Pancreas (tissue), 10 donors: Measurements from ENCODE around the gene WWTR1. TPM values are rescaled to one million over a fixed set of nuclear protein-coding genes. Genes with fewer than 3 reads are reported as not detected.

ENCODE experiments used
- ATAC-seq, 4 donors: fragments of 200-7000 bp; cut with Tn5 transposase; one replicate each; pipeline versions ENCODE4 v1.8.0 to v1.9.1; 2020; ENCODE audit warnings: mild to moderate bottlenecking in 4 of 4, moderate library complexity in 4 of 4
- DNase-seq, 6 donors: peaks; one replicate each; pipeline ENCODE4 v3.0.0-alpha.2; 2020
- FAIRE-seq: peaks from 2 replicates; lab custom pipeline; 2012; peaks lifted over from hg19 to GRCh38; lab: Jason Lieb, UNC
- H3K27ac ChIP-seq, 4 donors: fragments of 200-600 bp; sonication (generic); 1 replicate in 3 of 4; 2 replicates in 1 of 4; pipeline versions ENCODE4 v1.5.0 to v1.8.0; 2020
- H3K27me3 ChIP-seq, 4 donors: fragments of 200-600 bp; one replicate each; pipeline ENCODE4 v1.8.0; 2021
- H3K36me3 ChIP-seq, 3 donors: fragments of 200-600 bp; sonication (generic) in 1 of 3; one replicate each; pipeline versions ENCODE4 v1.5.0 to v1.8.0; 2020 to 2021
- H3K4me1 ChIP-seq, 3 donors: fragments of 200-600 bp; one replicate each; pipeline ENCODE4 v1.8.0; 2021
- H3K4me3 ChIP-seq, 4 donors: fragments of 200-600 bp; sonication (generic) in 2 of 4; one replicate each; pipeline versions ENCODE4 v1.5.0 to v1.8.0; 2020 to 2021
- H3K9me3 ChIP-seq, 4 donors: fragments of 200-600 bp; one replicate each; pipeline ENCODE4 v1.8.0; 2021
- WGBS, 2 donors: extraction: QIAGEN DNeasy Blood & Tissue Kit; methylation state at CpG; one replicate each; pipeline ENCODE4 v1.1.7; 2013; 5-methylcytosine and 5-hydroxymethylcytosine counted together
- intact Hi-C, 3 donors: fragments of 100-400 bp; cut with DNase I; formaldehyde crosslinking; loops; one replicate each; pipeline versions ENCODE4 v1.11.1 to v1.14.2; 2022
- polyA plus RNA-seq, 2 donors: library from polyadenylated mRNA; stranded (reverse); fragments of 200-250 nt; gene quantifications; one replicate each; pipeline ENCODE4 v1.2.3, GENCODE V29; 2013
- total RNA-seq, 6 donors: library from RNA; stranded (reverse); fragmentation: NEBNext Ultra II Directional in 4 of 6; extraction: Animal tissue kit (Norgen Biotek cat#: 25700) in 4 of 6; gene quantifications; one replicate each; pipeline versions ENCODE4 v1.2.1 to v1.2.4, GENCODE V29; 2021 to 2023
- TF ChIP-seq, protein P1 (sequence below), 4 donors: fragments of 200-600 bp; sonication (generic) in 3 of 4; IDR thresholded peaks; one replicate each; pipeline versions ENCODE4 v1.5.0 to v1.8.0; 2021; ENCODE audit warnings: antibody characterized with exemption in 4 of 4
- donor health status: healthy with polysubstance abuse.
- donor health status: DM: no; HTN: no; CAD: no; lungs with moderate emphysema.
- donor health status: DM: no; HTN: no; CAD: no.
- donor health status: control.
- donor health status: control.
- donor health status: Bipolar disorder and iron deficiency.
- donor health status: DM: yes; HTN: yes; CAD: no.
- donor health status: DM: no; HTN: no; CAD: no.
- donor health status: DM: no; HTN: no; CAD: no.
- donor health status: DM: yes; HTN: yes; CAD: no.

The WWTR1 gene
- total and polyA plus RNA-seq, 8 donors, result 18.9 to 47.0 (median 23.7) TPM

DNA sequence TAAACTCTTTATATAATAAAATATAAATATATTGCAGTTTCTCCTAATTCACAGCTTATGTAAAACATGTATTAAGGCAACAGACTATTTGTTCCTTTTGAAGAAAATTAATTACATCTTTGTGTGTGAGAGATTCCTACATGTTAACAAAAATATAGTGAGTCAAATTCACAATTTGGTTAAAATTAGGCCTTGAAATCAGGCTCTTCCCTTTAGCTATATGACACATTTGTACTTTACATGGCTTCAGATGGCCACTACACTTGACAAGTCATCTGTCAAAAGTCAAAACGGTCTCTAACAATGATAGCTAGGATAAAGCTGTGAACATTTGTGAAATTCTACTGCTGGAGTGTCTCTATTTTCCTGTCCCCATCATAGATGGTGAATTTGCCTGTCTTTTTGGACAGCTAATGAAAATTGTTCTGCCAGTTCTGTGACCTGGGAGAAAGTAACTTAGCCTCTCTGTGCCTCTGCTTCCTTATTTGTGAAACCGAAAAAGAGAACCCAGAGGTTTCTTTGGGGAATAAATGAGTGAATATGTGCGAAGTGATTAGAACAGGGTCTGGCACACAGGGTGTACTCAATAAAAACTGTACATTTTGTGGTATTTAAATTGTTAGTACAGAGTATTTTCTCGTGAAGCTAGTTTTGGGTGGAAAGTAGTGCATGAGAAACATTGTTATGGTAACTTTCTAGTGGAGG lies 159.7 kb downstream of the WWTR1 start:
- ATAC-seq, result no peak
- Histone ChIP-seq H3K27me3 (no peaks in the 10 kb centered on the region), H3K4me3 (no peak overlapping the region), H3K4me1 (no peaks in the 10 kb centered on the region), H3K27ac (no peak overlapping the region), H3K36me3 (no peaks in the 10 kb centered on the region), H3K9me3 (no peaks in the 10 kb centered on the region)
- no peak for FAIRE-seq
- no peak for DNase-seq
- TF ChIP-seq, protein P1, sequence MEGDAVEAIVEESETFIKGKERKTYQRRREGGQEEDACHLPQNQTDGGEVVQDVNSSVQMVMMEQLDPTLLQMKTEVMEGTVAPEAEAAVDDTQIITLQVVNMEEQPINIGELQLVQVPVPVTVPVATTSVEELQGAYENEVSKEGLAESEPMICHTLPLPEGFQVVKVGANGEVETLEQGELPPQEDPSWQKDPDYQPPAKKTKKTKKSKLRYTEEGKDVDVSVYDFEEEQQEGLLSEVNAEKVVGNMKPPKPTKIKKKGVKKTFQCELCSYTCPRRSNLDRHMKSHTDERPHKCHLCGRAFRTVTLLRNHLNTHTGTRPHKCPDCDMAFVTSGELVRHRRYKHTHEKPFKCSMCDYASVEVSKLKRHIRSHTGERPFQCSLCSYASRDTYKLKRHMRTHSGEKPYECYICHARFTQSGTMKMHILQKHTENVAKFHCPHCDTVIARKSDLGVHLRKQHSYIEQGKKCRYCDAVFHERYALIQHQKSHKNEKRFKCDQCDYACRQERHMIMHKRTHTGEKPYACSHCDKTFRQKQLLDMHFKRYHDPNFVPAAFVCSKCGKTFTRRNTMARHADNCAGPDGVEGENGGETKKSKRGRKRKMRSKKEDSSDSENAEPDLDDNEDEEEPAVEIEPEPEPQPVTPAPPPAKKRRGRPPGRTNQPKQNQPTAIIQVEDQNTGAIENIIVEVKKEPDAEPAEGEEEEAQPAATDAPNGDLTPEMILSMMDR (IDR thresholded peaks at IDR 0.05), result no peak
- intact Hi-C loops, result no loop called here
- WGBS, 2 donors, result 51 to 53% methylated on average over 4 of the region's 4 CpGs

DNA sequence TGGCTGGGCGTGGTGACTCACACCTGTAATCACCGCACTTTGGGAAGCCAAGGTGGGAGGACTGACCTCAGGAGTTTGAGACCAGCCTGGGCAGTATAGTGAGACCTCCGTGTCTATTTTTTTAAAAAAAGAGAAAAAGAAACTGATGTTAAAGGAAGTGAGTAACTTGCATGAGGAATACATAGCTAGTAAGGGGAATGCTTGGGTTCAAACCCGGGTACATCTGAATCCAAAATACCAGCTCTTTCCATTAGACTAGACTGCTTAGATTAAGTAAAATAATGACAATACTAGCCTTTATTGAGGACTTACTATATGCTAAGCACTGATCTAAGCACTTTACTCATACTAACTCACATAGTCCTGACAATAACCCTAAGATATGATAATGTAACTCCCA lies 160.9 kb downstream of the WWTR1 start:
- FAIRE-seq (no peak), ATAC-seq (no peak), DNase-seq (no peak)
- no peaks in the 10 kb centered on the region for H3K4me1 ChIP-seq
- TF ChIP-seq, protein P1 (IDR thresholded peaks at IDR 0.05), result no peak
- H3K4me3 ChIP-seq, result no peak overlapping the region
- WGBS, 2 donors, result 87 to 95% methylated on average over 4 of the region's 4 CpGs
- no peak overlapping the region for H3K27ac ChIP-seq
- H3K36me3 ChIP-seq, result no peaks in the 10 kb centered on the region
- H3K27me3 ChIP-seq, result no peaks in the 10 kb centered on the region
- H3K9me3 ChIP-seq, result no peaks in the 10 kb centered on the region
- intact Hi-C loops, result no loop called here

DNA sequence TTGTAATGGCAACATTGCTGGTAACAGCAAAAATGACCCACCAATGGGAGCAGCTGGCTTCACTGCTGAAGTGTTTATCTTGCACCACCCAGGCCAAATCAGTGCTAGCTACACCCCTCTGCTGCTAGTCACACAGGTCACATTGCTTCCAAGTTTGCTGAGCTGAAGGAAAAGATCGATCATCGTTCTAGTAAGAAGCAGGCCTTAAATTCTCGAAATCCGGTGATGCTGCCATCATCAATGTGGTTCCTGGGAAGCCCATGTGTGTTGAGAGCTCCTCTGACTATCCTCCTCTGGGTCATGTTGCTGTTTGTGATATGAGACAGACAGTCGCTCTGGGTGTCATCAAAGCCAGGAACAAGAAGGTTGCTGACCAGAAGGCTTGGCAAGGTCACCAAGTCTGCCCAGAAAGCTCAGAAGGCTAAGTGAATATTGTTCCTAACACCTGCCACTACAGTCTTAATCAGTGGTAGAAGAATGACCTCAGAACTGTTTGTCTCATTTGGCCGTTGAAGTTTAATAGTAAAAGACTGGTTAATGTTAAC lies 162.2 kb downstream of the WWTR1 start:
- no peaks in the 10 kb centered on the region for H3K36me3 ChIP-seq
- H3K27ac ChIP-seq, result no peak overlapping the region
- no peak for FAIRE-seq
- no peak for DNase-seq
- WGBS, 2 donors, result 80 to 88% methylated on average over 6 of the region's 6 CpGs
- TF ChIP-seq, protein P1 (IDR thresholded peaks at IDR 0.05), result no peak
- no peaks in the 10 kb centered on the region for H3K4me1 ChIP-seq
- intact Hi-C loops, result no loop called here
- no peaks in the 10 kb centered on the region for H3K27me3 ChIP-seq
- ATAC-seq, result no peak
- no peak overlapping the region for H3K4me3 ChIP-seq
- H3K9me3 ChIP-seq, result no peaks in the 10 kb centered on the region

DNA sequence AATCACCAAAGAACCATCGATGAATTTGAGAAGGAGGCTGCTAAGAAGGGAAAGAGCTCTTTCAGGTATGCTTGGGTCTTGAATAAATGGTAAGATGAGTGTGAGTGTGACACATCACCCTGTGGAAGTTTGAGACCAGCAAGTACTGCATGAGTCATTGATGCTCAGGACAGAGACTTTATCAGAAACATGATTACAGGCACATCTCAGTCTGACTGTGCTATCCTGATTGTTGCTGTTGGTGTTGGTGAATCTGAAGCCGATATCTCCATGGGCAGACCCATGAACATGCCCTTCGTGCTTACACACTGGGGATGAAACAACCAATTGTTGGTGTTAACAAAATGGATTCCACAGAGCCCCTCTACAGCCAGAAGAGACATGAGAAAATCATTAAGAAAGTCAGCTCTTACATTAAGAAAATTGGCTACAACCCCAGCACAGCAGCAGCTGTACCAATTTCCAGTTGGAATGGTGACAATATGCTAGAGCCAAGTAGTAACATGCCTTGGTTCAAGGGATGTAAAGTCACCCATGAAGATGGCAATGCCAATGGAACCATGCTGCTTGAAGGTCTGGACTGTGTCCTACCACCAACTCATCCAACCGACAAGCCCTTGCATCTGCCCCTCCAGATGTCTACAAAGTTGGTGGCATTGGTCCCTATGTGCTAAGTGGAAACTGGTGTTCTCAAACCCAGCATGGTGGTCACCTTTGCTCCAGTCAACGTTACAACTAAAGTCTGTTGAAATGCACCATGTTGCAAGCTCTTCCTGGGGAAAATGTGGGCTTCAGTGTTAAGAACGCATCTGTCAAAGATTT lies 162.9 kb downstream of the WWTR1 start:
- H3K4me3 ChIP-seq, result no peak overlapping the region
- DNase-seq (no peak), FAIRE-seq (no peak), ATAC-seq (peak in 1 of 4 donors; percentile 14)
- no peaks in the 10 kb centered on the region for H3K27me3 ChIP-seq
- no peaks in the 10 kb centered on the region for H3K36me3 ChIP-seq
- 79 to 83% methylated on average over 6 of the region's 6 CpGs for WGBS, 2 donors
- TF ChIP-seq, protein P1 (IDR thresholded peaks at IDR 0.05), result no peak
- H3K27ac ChIP-seq, result no peak overlapping the region
- intact Hi-C loops, result no loop called here
- H3K9me3 ChIP-seq, result no peaks in the 10 kb centered on the region
- no peaks in the 10 kb centered on the region for H3K4me1 ChIP-seq
